Measurements from ENCODE around the gene SLC3A2. TPM values are rescaled to one million over a fixed set of nuclear protein-coding genes. Genes with fewer than 3 reads are reported as not detected.
"Not testable (repeated sequence)": the region's sequence is repeated elsewhere in the genome, so short reads cannot be mapped to it uniquely, and the experiment has no call there.

SLC3A2 gene
- total RNA-seq, 4 donors from 2014 or later, result 69.8 to 206 (median 98.4) TPM

- no peaks in the 10 kb centered on the region for H3K36me3 ChIP-seq
- intact Hi-C loops (cut with DNase I; ENCODE audit: low total_unique reads), result no loop called here
- H3K27ac ChIP-seq, result no peak overlapping the region
- H3K4me1 ChIP-seq, result peaks cover 0 to 12% of the 10 kb centered on the region in 2 donors
- H3K9me3 ChIP-seq, result no peaks in the 10 kb centered on the region
- no peak overlapping the region for H3K4me3 ChIP-seq
- no peak for DNase-seq
- no peaks in the 10 kb centered on the region for H3K27me3 ChIP-seq
- TF ChIP-seq CTCF (IDR thresholded peaks at IDR 0.05) (no peak), POLR2A (IDR thresholded peaks at IDR 0.05) (no peak)
Observed at GRCh38 chr11:62835336-62835735, 45.4 kb upstream of the SLC3A2 start.

- intact Hi-C loops (cut with DNase I; ENCODE audit: low total_unique reads), result no loop called here
- peaks cover 0 to 8% of the 10 kb centered on the region in 2 donors for H3K4me1 ChIP-seq
Observed at GRCh38 chr11:62839050-62839945, 41.4 kb upstream of the SLC3A2 start, which contains the start of gene WDR74. Gene WDR74, minus strand, starts transcription at chr11:62839590. Its CDS starts 20 bp downstream, at chr11:62839570.

GRCh38 chr11:62840721-62841360 is 39.9 kb upstream of the SLC3A2 start:
- H3K4me3 ChIP-seq, result peak overlapping the region; percentile 84 to 100
- H3K4me1 ChIP-seq; intact Hi-C loops (cut with DNase I; ENCODE audit: low total_unique reads); H3K36me3 ChIP-seq; H3K27me3 ChIP-seq; H3K9me3 ChIP-seq: not testable (repeated sequence)
- H3K27ac ChIP-seq, result peak overlapping the region; percentile 99 to 100
- DNase-seq, result peak; percentile 67 to 79

More at GRCh38 chr11:62839050-62839945, 41.4 kb upstream of the SLC3A2 start, which contains the start of gene WDR74:
- Histone ChIP-seq H3K27me3 (no peaks in the 10 kb centered on the region), H3K9me3 (no peaks in the 10 kb centered on the region), H3K36me3 (no peaks in the 10 kb centered on the region), H3K27ac (peak within 1 kb of the TSS; percentile 99 to 100), H3K4me3 (peak within 1 kb of the TSS; percentile 84 to 100)
- TF ChIP-seq CTCF (IDR thresholded peaks at IDR 0.05) (no peak), POLR2A (IDR thresholded peaks at IDR 0.05) (peak; percentile 86 to 90)
- peak; percentile 91 to 92 for DNase-seq

GRCh38 chr11:62841361-62842170 is 39.1 kb upstream of the SLC3A2 start:
- H3K27me3 ChIP-seq, result no peaks in the 10 kb centered on the region
- intact Hi-C loops (cut with DNase I; ENCODE audit: low total_unique reads), result no loop called here
- peak in 1 of 4 experiments; percentile 33 for TF ChIP-seq CTCF (IDR thresholded peaks at IDR 0.05)
- TF ChIP-seq POLR2A (IDR thresholded peaks at IDR 0.05), result peak; percentile 84 to 95
- H3K27ac ChIP-seq, result peak overlapping the region; percentile 99 to 100
- H3K4me1 ChIP-seq, result peaks cover 0 to 8% of the 10 kb centered on the region in 2 donors
- peak; percentile 82 to 92 for DNase-seq
- no peaks in the 10 kb centered on the region for H3K9me3 ChIP-seq
- H3K36me3 ChIP-seq, result no peaks in the 10 kb centered on the region
- H3K4me3 ChIP-seq, result peak overlapping the region; percentile 84 to 100

- DNase-seq, result peak; percentile 40 to 56
- Histone ChIP-seq H3K4me1 (peaks cover 0 to 8% of the 10 kb centered on the region in 2 donors), H3K27ac (peak overlapping the region; percentile 99 to 100), H3K36me3 (no peaks in the 10 kb centered on the region), H3K4me3 (peak overlapping the region; percentile 58), H3K27me3 (no peaks in the 10 kb centered on the region), H3K9me3 (no peaks in the 10 kb centered on the region)
- intact Hi-C loops (cut with DNase I; ENCODE audit: low total_unique reads), result no loop called here
- peak in 1 of 2 donors; percentile 10 for TF ChIP-seq POLR2A (IDR thresholded peaks at IDR 0.05)
- no peak for TF ChIP-seq CTCF (IDR thresholded peaks at IDR 0.05)
Observed at GRCh38 chr11:62842171-62842741, 38.4 kb upstream of the SLC3A2 start.

GRCh38 chr11:62842891-62843290 is 37.8 kb upstream of the SLC3A2 start:
- H3K27me3 ChIP-seq; H3K36me3 ChIP-seq; DNase-seq; H3K9me3 ChIP-seq; H3K4me1 ChIP-seq; intact Hi-C loops (cut with DNase I; ENCODE audit: low total_unique reads): not testable (repeated sequence)
- H3K4me3 ChIP-seq, result peak overlapping the region in 1 of 2 donors; percentile 58
- peak overlapping the region; percentile 99 to 100 for H3K27ac ChIP-seq

Measured in uterus (tissue), 4 donors.